HepG2 (cell line): ENCODE measurements around the gene CDH13. TPM values are rescaled to one million over a fixed set of nuclear protein-coding genes. Genes with fewer than 3 reads are reported as not detected.

Experiments
- ATAC-seq: fragments of 200-7000 bp; cut with Tn5 transposase; 3 replicates; pipeline ENCODE4 v1.9.1; 2020; ENCODE audit warnings: mild to moderate bottlenecking, moderate library complexity
- BruUV-seq: library from RNA; stranded (reverse); fragments of 400-500 nt; replicated peaks from 2 replicates; lab custom pipeline; 2021; lab: Mats Ljungman, UMichigan
- CTCF ChIA-PET: fragments of 300-600 bp; formaldehyde crosslinking; extraction: SDS; loops from one replicate; lab custom pipeline; 2021; ENCODE audit warnings: low total read pairs, inconsistent platforms, low intra/inter-chr PET ratio; lab: Yijun Ruan, JAX
- POLR2A ChIA-PET: fragments of 350-600 bp; sonication (Branson Sonifier 250); formaldehyde crosslinking; loops from one replicate; lab custom pipeline; 2020; ENCODE audit warnings: antibody characterized with exemption, inconsistent platforms; lab: Yijun Ruan, JAX
- DNase-seq: peaks from one replicate; pipeline ENCODE4 v3.0.0-alpha.2; 2015; ENCODE audit warnings: low spot score
- FAIRE-seq: peaks from 3 replicates; lab custom pipeline; 2011; peaks lifted over from hg19 to GRCh38; lab: Jason Lieb, UNC
- H2AFZ ChIP-seq: one replicate; pipeline ENCODE4 v1.6.1; 2011; ENCODE audit warnings: low read length, inconsistent platforms
- H3K27ac ChIP-seq: fragments of 300-600 bp; 3 replicates; pipeline ENCODE4 v1.8.0; 2011; ENCODE audit warnings: mixed run types, mild to moderate bottlenecking, mixed read lengths, low read length, inconsistent platforms; ENCODE audit not compliant: insufficient read depth; ENCODE audit errors: extremely low read length
- H3K27me3 ChIP-seq, 2 experiments: fragments of 200-600 bp in 1 of 2; 2 replicates in 1 of 2; 3 replicates in 1 of 2; pipeline versions ENCODE4 v1.6.0 to v1.8.0; 2011; ENCODE audit warnings: low read length in 2 of 2, mild to moderate bottlenecking in 2 of 2, moderate library complexity in 2 of 2, inconsistent platforms in 1 of 2; ENCODE audit not compliant: insufficient read depth in 2 of 2, control insufficient read depth in 1 of 2
- H3K36me3 ChIP-seq, 2 experiments: fragments of 200-600 bp in 1 of 2; replicated peaks in 1 of 2; 2 replicates in 1 of 2; 3 replicates in 1 of 2; pipeline versions ENCODE4 v1.5.1 to v1.8.0; 2011; ENCODE audit warnings: low read length in 2 of 2, inconsistent platforms in 1 of 2; ENCODE audit not compliant: insufficient read depth in 2 of 2, control insufficient read depth in 1 of 2
- H3K4me1 ChIP-seq: 2 replicates; pipeline ENCODE4 v1.5.1; 2012; ENCODE audit warnings: low read length, inconsistent platforms; ENCODE audit not compliant: insufficient read depth
- H3K4me2 ChIP-seq: 2 replicates; pipeline ENCODE4 v1.6.0; 2011; ENCODE audit warnings: low read depth, low read length, inconsistent platforms
- H3K4me3 ChIP-seq, 3 experiments: fragments of 200-600 bp in 1 of 3; sonication (generic), shearing (Covaris generic) in 1 of 3; replicated peaks in 1 of 3; 2 replicates each; pipeline ENCODE4 v1.5.1; 2011 to 2016; ENCODE audit warnings: low read length in 3 of 3, inconsistent platforms in 2 of 3, low read depth in 2 of 3, mild to moderate bottlenecking in 2 of 3, control low read depth in 1 of 3, mixed read lengths in 1 of 3; ENCODE audit not compliant: insufficient read depth in 1 of 3
- H3K79me2 ChIP-seq: one replicate; pipeline ENCODE4 v1.6.1; 2011; ENCODE audit warnings: low read length, inconsistent platforms; ENCODE audit not compliant: insufficient read depth
- H3K9ac ChIP-seq: 2 replicates; pipeline ENCODE4 v1.6.0; 2011; ENCODE audit warnings: mild to moderate bottlenecking, low read depth, low read length, inconsistent platforms; ENCODE audit not compliant: insufficient read depth
- H3K9me3 ChIP-seq: 2 replicates; pipeline ENCODE4 v1.5.1; 2012; ENCODE audit warnings: mild to moderate bottlenecking, low read length
- H4K20me1 ChIP-seq: 2 replicates; pipeline ENCODE4 v1.6.0; 2011; ENCODE audit warnings: inconsistent platforms, mild to moderate bottlenecking, low read length, moderate library complexity; ENCODE audit not compliant: insufficient read depth
- CBX2 ChIP-seq, 2 experiments: fragments of 200-600 bp in 1 of 2; sonication (generic); formaldehyde crosslinking in 1 of 2; IDR thresholded peaks; 2 replicates each; pipeline versions ENCODE4 v1.7.0 to v1.8.1; 2018 to 2022; ENCODE audit warnings: low read depth in 2 of 2, low read length in 1 of 2, mild to moderate bottlenecking in 1 of 2, missing genetic modification reagents in 1 of 2
- ERF ChIP-seq: IDR thresholded peaks from 2 replicates; pipeline ENCODE4 v1.6.1; 2018; ENCODE audit warnings: missing biosample characterization, missing genetic modification reagents
- FIP1L1 ChIP-seq: fragments of 200-400 bp; formaldehyde crosslinking; IDR thresholded peaks from 2 replicates; pipeline ENCODE4 v1.6.1; 2018; ENCODE audit warnings: low read depth, mild to moderate bottlenecking, low read length, moderate library complexity, borderline replicate concordance; ENCODE audit not compliant: insufficient read depth
- GATAD1 ChIP-seq: IDR thresholded peaks from 2 replicates; pipeline ENCODE4 v1.6.1; 2016; ENCODE audit warnings: missing genetic modification reagents, missing compliant biosample characterization
- HDAC2 ChIP-seq: sonication (generic); formaldehyde crosslinking; IDR thresholded peaks from 2 replicates; pipeline ENCODE4 v1.4.0; 2020; ENCODE audit warnings: missing genetic modification reagents
- HMGA1 ChIP-seq: sonication (generic); formaldehyde crosslinking; conservative IDR thresholded peaks from 2 replicates; pipeline ENCODE4 v1.4.0; 2020; ENCODE audit warnings: missing genetic modification reagents
- KLF9 ChIP-seq: IDR thresholded peaks from 2 replicates; pipeline ENCODE4 v1.6.1; 2016; ENCODE audit warnings: low read depth
- MTA1 ChIP-seq: sonication (generic); formaldehyde crosslinking; IDR thresholded peaks from 2 replicates; pipeline ENCODE4 v1.4.0; 2020; ENCODE audit warnings: missing genetic modification reagents, mild to moderate bottlenecking, borderline replicate concordance
- NFIB ChIP-seq: sonication (generic); formaldehyde crosslinking; IDR thresholded peaks from 2 replicates; pipeline ENCODE4 v1.9.0; 2021; ENCODE audit warnings: missing genetic modification reagents, mild to moderate bottlenecking, borderline replicate concordance
- NPAS2 ChIP-seq: sonication (generic); formaldehyde crosslinking; IDR thresholded peaks from 2 replicates; pipeline ENCODE4 v1.8.0; 2022; ENCODE audit warnings: mild to moderate bottlenecking, missing genetic modification reagents, borderline replicate concordance
- PHF8 ChIP-seq: sonication (generic); formaldehyde crosslinking; IDR thresholded peaks from 2 replicates; pipeline ENCODE4 v1.5.0; 2020; ENCODE audit warnings: missing genetic modification reagents
- REPIN1 ChIP-seq: sonication (generic); formaldehyde crosslinking; IDR thresholded peaks from 2 replicates; pipeline ENCODE4 v1.8.0; 2022; ENCODE audit warnings: missing genetic modification reagents, low read depth, mild to moderate bottlenecking, borderline replicate concordance
- SMAD1 ChIP-seq: sonication (generic); formaldehyde crosslinking; IDR thresholded peaks from 2 replicates; pipeline ENCODE4 v1.4.0; 2020; ENCODE audit warnings: missing genetic modification reagents, low read depth, mild to moderate bottlenecking, borderline replicate concordance
- TOPORS ChIP-seq: sonication (generic); formaldehyde crosslinking; IDR thresholded peaks from 2 replicates; pipeline ENCODE4 v1.8.0; 2023; ENCODE audit warnings: mild to moderate bottlenecking, missing genetic modification reagents
- ZBTB20 ChIP-seq: sonication (generic); formaldehyde crosslinking; IDR thresholded peaks from 2 replicates; pipeline ENCODE4 v1.8.1; 2023; ENCODE audit warnings: missing genetic modification reagents, low read depth, mild to moderate bottlenecking, borderline replicate concordance
- ZNF180 ChIP-seq: sonication (generic); formaldehyde crosslinking; IDR thresholded peaks from 2 replicates; pipeline ENCODE4 v1.4.0; 2020; ENCODE audit warnings: low read depth, missing genetic modification reagents, borderline replicate concordance
- ZNF30 ChIP-seq: sonication (generic); formaldehyde crosslinking; IDR thresholded peaks from 2 replicates; pipeline ENCODE4 v1.5.0; 2020; ENCODE audit warnings: mild to moderate bottlenecking, missing genetic modification reagents
- ZNF432 ChIP-seq: sonication (generic); formaldehyde crosslinking; IDR thresholded peaks from 2 replicates; pipeline ENCODE4 v1.5.0; 2020; ENCODE audit warnings: missing genetic modification reagents, mild to moderate bottlenecking, borderline replicate concordance
- WGBS: methylation state at CpG from one replicate; pipeline ENCODE4 v1.1.6; 2017; ENCODE audit warnings: low lambda C conversion rate; 5-methylcytosine and 5-hydroxymethylcytosine counted together
- in situ Hi-C: cut with HindIII; loops from 2 replicates; pipeline ENCODE4 v1.10.0; 2017; ENCODE audit warnings: low pct_unique_long_range_greater_than_20kb; ENCODE audit not compliant: extremely low pct_ligation_motif_present
- intact Hi-C: fragments of 100-400 bp; cut with micrococcal nuclease; formaldehyde crosslinking; loops from one replicate; pipeline ENCODE4 v1.10.0; 2022; ENCODE audit not compliant: unreplicated experiment
- polyA plus RNA-seq, 8 experiments: library from polyadenylated mRNA; depleted of rRNA in 3 of 8; stranded (reverse) in 7 of 8; unstranded in 1 of 8; fragments of >200 nt; fragmentation: Illumina TruSeq in 4 of 8; extraction: Trizol in 4 of 8; gene quantifications; 2 replicates each; pipeline versions ENCODE4 v1.2.1 to v1.2.3, GENCODE V29; 2011 to 2016; ENCODE audit warnings: low read depth in 4 of 8, missing spikeins in 1 of 8, mixed read lengths in 1 of 8; ENCODE audit not compliant: insufficient read depth in 1 of 8
- total RNA-seq, 5 experiments: library from RNA; depleted of rRNA; stranded (reverse); fragments of >200 nt; fragmentation: Illumina TruSeq; extraction: Trizol; gene quantifications; 2 replicates each; pipeline ENCODE4 v1.2.3, GENCODE V29; 2016; ENCODE audit warnings: low read depth in 1 of 5
- TF ChIP-seq, protein P1 (sequence below): sonication (generic); formaldehyde crosslinking; IDR thresholded peaks from 2 replicates; pipeline ENCODE4 v1.8.1; 2023; ENCODE audit warnings: missing genetic modification reagents, inconsistent platforms, borderline replicate concordance
- TF ChIP-seq, protein P2 (sequence below): sonication (generic); formaldehyde crosslinking; conservative IDR thresholded peaks from 2 replicates; pipeline ENCODE4 v1.8.1; 2023; ENCODE audit warnings: missing genetic modification reagents

Gene CDH13
- total and polyA plus RNA-seq, 2 of the 13 experiments (the other 11 are each of a cell fraction or from before 2014, with no cell fraction given), result not detected

DNA sequence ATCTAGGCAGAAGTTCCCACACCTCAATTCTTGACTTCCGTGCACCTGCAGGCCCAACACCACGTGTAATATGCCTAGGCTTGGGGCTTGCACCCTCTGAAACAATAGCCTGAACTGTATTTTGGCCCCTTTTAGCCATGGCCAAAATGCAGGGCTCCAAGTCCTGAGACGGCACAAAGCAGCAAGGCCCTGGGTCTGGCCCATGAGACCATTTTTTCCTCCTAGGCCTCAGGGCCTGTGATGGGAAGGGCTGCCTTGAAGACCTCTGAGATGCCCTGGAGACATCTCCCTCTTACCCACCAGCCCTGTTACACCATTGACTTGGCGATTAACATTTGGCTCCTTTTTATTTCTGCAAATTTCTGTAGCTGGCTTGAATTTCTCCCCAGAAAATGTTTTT, 238.6 kb downstream of the CDH13 start (continued):
- TF ChIP-seq CBX2 (IDR thresholded peaks at IDR 0.05; ENCODE audit: low read depth, low read length), result no peak
- no peak for TF ChIP-seq CBX2 (CRISPR knock-in tag; IDR thresholded peaks at IDR 0.05; ENCODE audit: low read depth)
- TF ChIP-seq, all 625 proteins: peak for 0

DNA sequence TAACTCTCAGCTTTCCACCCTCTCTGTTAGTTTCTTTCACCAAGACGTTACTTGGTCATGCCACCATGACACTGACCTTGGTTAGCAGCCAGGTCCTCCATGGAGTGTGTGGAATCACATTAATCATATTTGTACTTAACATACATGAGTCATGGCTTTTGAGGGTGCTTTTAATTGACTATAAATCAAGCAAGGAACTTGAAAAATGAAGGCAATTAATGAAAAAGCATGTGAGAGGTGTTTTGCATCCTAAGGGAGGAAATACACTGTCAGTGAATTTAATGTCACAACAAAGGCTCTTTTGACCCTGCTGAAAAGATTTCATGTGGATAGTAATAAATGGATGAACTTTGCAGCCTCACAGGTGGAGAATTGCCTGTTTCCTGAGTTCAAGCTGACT, 240.7 kb downstream of the CDH13 start:
- intact Hi-C loops, result no loop called here
- ATAC-seq (no peak), DNase-seq (no peak), FAIRE-seq (no peak)
- Histone ChIP-seq H3K79me2 (no peaks in the 10 kb centered on the region), H3K36me3 (no peaks in the 10 kb centered on the region), H4K20me1 (no peaks in the 10 kb centered on the region), H3K4me1 (no peaks in the 10 kb centered on the region), H3K27ac (no peak overlapping the region)
- 0% methylated on average over 1 of the region's 1 CpG for WGBS
- POLR2A ChIA-PET, result no interaction called here
- in situ Hi-C loops, result no loop called here
- TF ChIP-seq, protein P1, sequence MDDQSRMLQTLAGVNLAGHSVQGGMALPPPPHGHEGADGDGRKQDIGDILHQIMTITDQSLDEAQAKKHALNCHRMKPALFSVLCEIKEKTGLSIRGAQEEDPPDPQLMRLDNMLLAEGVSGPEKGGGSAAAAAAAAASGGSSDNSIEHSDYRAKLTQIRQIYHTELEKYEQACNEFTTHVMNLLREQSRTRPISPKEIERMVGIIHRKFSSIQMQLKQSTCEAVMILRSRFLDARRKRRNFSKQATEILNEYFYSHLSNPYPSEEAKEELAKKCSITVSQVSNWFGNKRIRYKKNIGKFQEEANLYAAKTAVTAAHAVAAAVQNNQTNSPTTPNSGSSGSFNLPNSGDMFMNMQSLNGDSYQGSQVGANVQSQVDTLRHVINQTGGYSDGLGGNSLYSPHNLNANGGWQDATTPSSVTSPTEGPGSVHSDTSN, result no peak
- TF ChIP-seq REPIN1 (CRISPR knock-in tag) (no peak), TOPORS (CRISPR knock-in tag) (no peak), ZNF30 (CRISPR knock-in tag) (no peak), MTA1 (no peak), GATAD1 (CRISPR knock-in tag) (no peak), ZNF180 (CRISPR knock-in tag) (no peak), SMAD1 (CRISPR knock-in tag) (no peak), ZNF432 (CRISPR knock-in tag) (no peak), NPAS2 (CRISPR knock-in tag) (no peak), NFIB (CRISPR knock-in tag) (no peak), HDAC2 (no peak), KLF9 (CRISPR knock-in tag) (no peak), ERF (CRISPR knock-in tag) (no peak), HMGA1 (CRISPR knock-in tag) (no peak), ZBTB20 (CRISPR knock-in tag) (no peak), PHF8 (CRISPR knock-in tag) (no peak), FIP1L1 (no peak)
- TF ChIP-seq, protein P2, sequence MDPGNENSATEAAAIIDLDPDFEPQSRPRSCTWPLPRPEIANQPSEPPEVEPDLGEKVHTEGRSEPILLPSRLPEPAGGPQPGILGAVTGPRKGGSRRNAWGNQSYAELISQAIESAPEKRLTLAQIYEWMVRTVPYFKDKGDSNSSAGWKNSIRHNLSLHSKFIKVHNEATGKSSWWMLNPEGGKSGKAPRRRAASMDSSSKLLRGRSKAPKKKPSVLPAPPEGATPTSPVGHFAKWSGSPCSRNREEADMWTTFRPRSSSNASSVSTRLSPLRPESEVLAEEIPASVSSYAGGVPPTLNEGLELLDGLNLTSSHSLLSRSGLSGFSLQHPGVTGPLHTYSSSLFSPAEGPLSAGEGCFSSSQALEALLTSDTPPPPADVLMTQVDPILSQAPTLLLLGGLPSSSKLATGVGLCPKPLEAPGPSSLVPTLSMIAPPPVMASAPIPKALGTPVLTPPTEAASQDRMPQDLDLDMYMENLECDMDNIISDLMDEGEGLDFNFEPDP, result no peak
- TF ChIP-seq, all 625 proteins: peak for 0
- no peak overlapping the region for H3K9ac ChIP-seq
- no peak overlapping the region for H3K4me2 ChIP-seq
- no TSS peak for BruUV-seq
- H3K27me3 ChIP-seq, result no peaks in the 10 kb centered on the region
- CTCF ChIA-PET, result no interaction called here
- H3K4me3 ChIP-seq, result no peak overlapping the region
- H2AFZ ChIP-seq, result no peak overlapping the region
- H3K9me3 ChIP-seq, result peaks cover 91% of the 10 kb centered on the region
